ENCODE results near the gene TGFBR3.
"Not testable (repeated sequence)": the region's sequence is repeated elsewhere in the genome, so short reads cannot be mapped to it uniquely, and the experiment has no call there.

Gene TGFBR3

GRCh38 chr1:91854852-91855534 is 31.0 kb downstream of the TGFBR3 start:
- no peak for DNase-seq
- in situ Hi-C loops (cut with MboI; ENCODE audit: low pct_unique_long_range_greater_than_20kb, low sequenced_read_pairs): no loop called here

GRCh38 chr1:91853397-91853796 is 32.6 kb downstream of the TGFBR3 start:
- in situ Hi-C loops (cut with MboI; ENCODE audit: low pct_unique_long_range_greater_than_20kb, low sequenced_read_pairs): no loop called here
- no peak for DNase-seq

- in situ Hi-C loops (cut with MboI; ENCODE audit: low pct_unique_long_range_greater_than_20kb, low sequenced_read_pairs); DNase-seq: not testable (repeated sequence)
These were observed 33.9 kb downstream of the TGFBR3 start for GRCh38 chr1:91852011-91852410.

GRCh38 chr1:91851130-91852010 is 34.6 kb downstream of the TGFBR3 start:
- in situ Hi-C loops (cut with MboI; ENCODE audit: low pct_unique_long_range_greater_than_20kb, low sequenced_read_pairs): no loop called here
- no peak for DNase-seq

GRCh38 chr1:91850708-91851107 is 35.2 kb downstream of the TGFBR3 start:
- in situ Hi-C loops (cut with MboI; ENCODE audit: low pct_unique_long_range_greater_than_20kb, low sequenced_read_pairs): no loop called here

GRCh38 chr1:91847851-91848250 is 38.1 kb downstream of the TGFBR3 start:
- no peak for DNase-seq
- in situ Hi-C loops (cut with MboI; ENCODE audit: low pct_unique_long_range_greater_than_20kb, low sequenced_read_pairs): no loop called here

More at GRCh38 chr1:91850708-91851107, 35.2 kb downstream of the TGFBR3 start:
- no peak for DNase-seq

- in situ Hi-C loops (cut with MboI; ENCODE audit: low pct_unique_long_range_greater_than_20kb, low sequenced_read_pairs): no loop called here
- DNase-seq: no peak
These were observed 39.3 kb downstream of the TGFBR3 start for GRCh38 chr1:91846639-91847013.

GRCh38 chr1:91846007-91846638 is 39.8 kb downstream of the TGFBR3 start:
- peak; percentile 66 for DNase-seq
- in situ Hi-C loops (cut with MboI; ENCODE audit: low pct_unique_long_range_greater_than_20kb, low sequenced_read_pairs): no loop called here

- no peak for DNase-seq
- in situ Hi-C loops (cut with MboI; ENCODE audit: low pct_unique_long_range_greater_than_20kb, low sequenced_read_pairs): no loop called here
These were observed 41.0 kb downstream of the TGFBR3 start for GRCh38 chr1:91844862-91845528.

- in situ Hi-C loops (cut with MboI; ENCODE audit: low pct_unique_long_range_greater_than_20kb, low sequenced_read_pairs): no loop called here
- no peak for DNase-seq
These were observed 42.1 kb downstream of the TGFBR3 start for GRCh38 chr1:91843843-91844242.

GRCh38 chr1:91842563-91842962 is 43.4 kb downstream of the TGFBR3 start:
- in situ Hi-C loops (cut with MboI; ENCODE audit: low pct_unique_long_range_greater_than_20kb, low sequenced_read_pairs): no loop called here
- no peak for DNase-seq

GRCh38 chr1:91842056-91842455 is 43.9 kb downstream of the TGFBR3 start:
- no peak for DNase-seq
- in situ Hi-C loops (cut with MboI; ENCODE audit: low pct_unique_long_range_greater_than_20kb, low sequenced_read_pairs): no loop called here

GRCh38 chr1:91840276-91840675 is 45.7 kb downstream of the TGFBR3 start:
- in situ Hi-C loops (cut with MboI; ENCODE audit: low pct_unique_long_range_greater_than_20kb, low sequenced_read_pairs); DNase-seq: not testable (repeated sequence)

GRCh38 chr1:91836331-91837040 is 49.5 kb downstream of the TGFBR3 start:
- DNase-seq: no peak

GRCh38 chr1:91835087-91835521 is 50.8 kb downstream of the TGFBR3 start:
- no peak for DNase-seq
- in situ Hi-C loops (cut with MboI; ENCODE audit: low pct_unique_long_range_greater_than_20kb, low sequenced_read_pairs): no loop called here

More at GRCh38 chr1:91836331-91837040, 49.5 kb downstream of the TGFBR3 start:
- in situ Hi-C loops (cut with MboI; ENCODE audit: low pct_unique_long_range_greater_than_20kb, low sequenced_read_pairs): no loop called here

- in situ Hi-C loops (cut with MboI; ENCODE audit: low pct_unique_long_range_greater_than_20kb, low sequenced_read_pairs); DNase-seq: not testable (repeated sequence)
These were observed 51.4 kb downstream of the TGFBR3 start for GRCh38 chr1:91834549-91834948.

- in situ Hi-C loops (cut with MboI; ENCODE audit: low pct_unique_long_range_greater_than_20kb, low sequenced_read_pairs): no loop called here
- DNase-seq: no peak
These were observed 52.0 kb downstream of the TGFBR3 start for GRCh38 chr1:91833946-91834345.

GRCh38 chr1:91831132-91831930 is 54.6 kb downstream of the TGFBR3 start:
- no peak for DNase-seq

More at GRCh38 chr1:91831132-91831930, 54.6 kb downstream of the TGFBR3 start:
- in situ Hi-C loops (cut with MboI; ENCODE audit: low pct_unique_long_range_greater_than_20kb, low sequenced_read_pairs): no loop called here
